Activated CD8-positive, alpha-beta memory T cell treated with anti-CD3 and anti-CD28 coated beads for 1 hour (primary cell): ENCODE measurements around the gene MTUS2.

ENCODE experiments used
- DNase-seq, 2 donors: peaks; one replicate each; pipeline ENCODE4 v3.0.0-alpha.2; 2020; ENCODE audit warnings: low read depth in 1 of 2; ENCODE audit errors: extremely low read depth in 1 of 2

Gene MTUS2

DNA sequence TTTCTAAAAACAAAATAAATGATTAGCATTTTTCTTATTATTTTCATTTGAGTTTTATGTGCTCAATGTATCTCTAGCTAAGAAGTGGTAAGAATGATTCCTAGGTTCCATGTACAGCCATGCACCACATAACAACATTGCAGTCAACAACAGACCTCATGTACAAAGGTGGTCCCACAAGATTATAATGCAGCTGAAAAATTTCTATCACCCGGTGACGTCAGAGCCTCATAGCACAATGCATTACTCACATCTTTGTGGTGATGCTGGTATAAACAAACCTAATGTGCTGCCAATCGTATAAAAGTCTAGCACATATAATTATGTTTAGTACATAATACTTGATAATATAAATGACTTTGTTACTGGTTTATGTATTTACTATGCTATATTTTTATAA lies 654.9 kb downstream of the MTUS2 start:
- DNase-seq = no peak

DNA sequence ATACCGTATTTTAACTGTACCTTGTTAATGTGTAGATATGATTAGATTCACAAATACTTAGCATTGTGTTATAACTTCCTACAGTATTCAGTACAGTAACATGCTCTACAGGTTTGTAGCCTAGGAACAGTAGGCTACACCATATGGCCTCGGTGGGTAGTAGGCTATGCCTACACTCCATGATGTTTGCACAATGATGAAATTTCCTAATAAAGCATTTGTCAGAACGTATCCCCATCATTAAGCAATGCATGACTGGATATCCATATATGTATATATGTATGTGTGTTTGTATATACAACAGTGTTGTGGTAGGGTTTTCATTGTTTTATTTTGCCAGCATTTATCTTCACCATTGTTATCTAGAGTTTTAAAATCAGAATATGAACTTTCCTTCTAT lies 655.9 kb downstream of the MTUS2 start:
- no peak for DNase-seq

DNA sequence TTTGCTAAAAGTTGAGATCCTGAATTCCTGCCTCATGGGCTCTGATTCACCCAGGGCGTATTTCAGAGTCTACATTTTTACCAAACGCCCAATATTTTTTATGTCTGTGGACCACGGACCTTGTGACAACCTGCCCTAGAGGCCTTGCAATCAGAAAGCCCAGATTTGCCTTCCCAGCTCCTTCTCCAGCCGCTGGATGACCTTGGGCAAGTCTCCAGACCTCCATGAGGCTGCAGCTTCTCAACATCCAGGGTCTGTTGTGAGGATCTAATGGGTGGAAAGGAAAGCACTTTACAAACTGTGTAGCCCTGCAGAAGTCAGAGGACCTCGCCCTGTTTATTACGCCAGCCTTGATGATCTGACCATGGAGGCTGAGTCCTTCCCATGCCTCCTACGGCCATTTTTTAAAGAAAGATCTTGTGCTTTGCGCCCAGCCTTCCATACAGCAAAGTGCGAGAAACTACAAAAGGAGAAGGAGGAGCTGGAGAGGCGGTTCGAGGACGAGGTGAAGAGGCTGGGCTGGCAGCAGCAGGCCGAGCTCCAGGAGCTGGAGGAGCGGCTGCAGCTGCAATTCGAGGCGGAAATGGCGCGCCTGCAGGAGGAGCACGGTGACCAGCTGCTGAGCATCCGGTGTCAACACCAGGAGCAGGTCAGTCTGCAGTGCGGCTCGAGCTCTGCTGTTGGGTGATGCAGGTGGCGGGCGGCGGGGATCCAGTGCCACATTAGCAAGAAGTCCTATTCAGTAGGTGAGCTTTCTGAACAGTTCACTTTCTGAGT lies 659.8 kb downstream of the MTUS2 start:
- no peak for DNase-seq

DNA sequence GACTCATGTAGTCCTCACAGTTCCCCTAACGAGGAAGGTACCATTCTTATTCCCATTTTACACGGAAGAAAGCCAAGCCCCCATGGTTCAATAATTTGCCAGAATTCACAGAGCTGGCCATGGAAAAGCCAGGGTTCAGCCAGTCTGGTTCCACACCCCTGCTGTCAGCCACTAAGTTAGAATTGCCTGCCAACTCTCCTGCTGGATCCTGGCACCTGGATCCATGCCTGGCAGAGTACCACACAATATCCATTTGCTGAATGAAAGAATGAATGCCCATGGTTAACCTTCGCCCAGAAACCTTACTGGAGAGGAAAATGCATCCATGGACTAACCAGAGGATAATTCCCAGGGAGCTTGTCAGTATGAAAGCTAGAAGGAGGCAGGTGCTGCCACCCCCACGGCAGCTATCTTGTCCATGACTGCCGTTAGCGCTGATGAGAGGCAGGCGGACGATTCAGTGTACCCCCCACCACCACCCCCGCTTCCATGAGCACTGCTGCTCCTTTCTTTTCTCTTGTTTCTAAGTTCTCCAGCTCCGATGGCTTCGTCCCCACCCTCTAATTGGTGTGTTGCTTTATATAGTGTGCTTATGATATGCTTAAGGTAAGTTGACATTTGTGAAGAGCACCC lies 660.9 kb downstream of the MTUS2 start:
- no peak for DNase-seq

DNA sequence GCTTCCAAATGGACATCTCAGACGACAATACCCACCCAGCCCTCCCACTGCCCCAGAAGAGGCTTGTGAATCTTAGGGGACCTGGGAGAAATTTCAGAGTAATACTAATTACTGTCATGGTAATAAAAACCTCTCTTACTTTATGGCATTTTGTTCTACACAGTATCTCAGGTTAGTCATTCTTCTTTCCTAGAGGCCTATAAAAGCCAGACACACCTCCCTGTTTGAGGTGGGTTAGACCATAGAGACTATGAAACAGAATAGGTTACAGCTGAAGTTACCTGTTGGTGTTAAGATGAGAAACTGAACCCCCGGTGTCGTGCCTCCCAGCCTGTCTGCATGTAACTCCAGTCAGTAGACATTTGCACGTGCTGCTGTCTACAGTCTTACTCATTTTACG lies 661.5 kb downstream of the MTUS2 start:
- DNase-seq = no peak

DNA sequence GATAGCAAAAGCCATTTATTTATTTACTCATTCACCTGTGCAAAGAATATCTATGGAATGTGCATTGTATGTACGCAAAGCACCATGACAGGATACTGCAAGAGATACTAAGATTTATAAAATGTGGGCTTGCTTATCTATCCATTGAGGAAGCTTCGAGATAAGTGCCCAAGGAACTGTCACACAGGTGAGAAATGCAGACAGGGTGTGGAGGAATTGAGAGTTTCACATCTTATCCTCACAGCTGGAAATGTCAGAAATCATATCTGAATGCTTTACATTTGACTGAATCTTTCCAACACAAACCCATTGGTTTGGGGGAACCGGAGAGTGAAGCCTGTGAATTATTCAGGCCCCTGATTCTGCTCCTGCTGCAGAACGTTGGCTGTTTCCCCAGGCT lies 662.4 kb downstream of the MTUS2 start:
- no peak for DNase-seq

DNA sequence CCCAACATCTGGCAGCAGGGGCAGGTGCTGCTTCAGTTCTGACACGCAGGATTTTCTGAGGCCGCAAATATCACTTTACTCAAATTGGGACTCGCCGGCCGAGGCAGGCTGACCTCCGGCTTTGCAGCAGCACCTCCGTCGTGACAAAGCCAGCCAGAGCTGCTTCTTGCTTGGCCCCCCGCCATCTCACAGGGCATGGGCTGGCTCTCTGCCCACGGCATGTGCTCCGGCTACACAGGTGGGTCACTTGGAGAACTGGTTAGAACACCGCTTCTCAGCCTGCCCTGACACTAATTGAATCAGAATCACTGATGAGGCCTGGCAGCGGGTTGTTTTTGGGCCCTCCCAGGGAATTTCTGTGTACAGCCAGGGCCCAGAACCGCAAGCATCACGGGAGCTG lies 663.1 kb downstream of the MTUS2 start:
- no peak for DNase-seq

DNA sequence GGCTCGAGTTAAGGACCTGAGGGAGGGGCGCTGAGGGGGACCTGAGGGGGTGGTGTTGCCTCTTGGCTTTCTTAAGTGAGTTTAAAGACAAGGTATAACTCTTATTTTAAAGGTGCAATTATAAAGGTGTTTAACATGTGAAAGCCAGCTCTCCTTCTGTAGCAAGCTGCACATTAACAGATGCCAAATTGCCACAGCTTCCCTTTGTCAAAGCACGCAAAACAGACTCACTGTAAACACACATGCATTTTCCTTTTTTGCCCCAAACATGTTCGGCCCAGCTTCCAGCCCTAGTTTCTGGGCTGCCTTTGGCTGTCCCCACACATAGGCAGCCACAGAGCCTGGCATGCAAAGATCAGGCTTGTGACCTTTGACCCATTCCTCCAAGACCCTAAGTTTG lies 663.5 kb downstream of the MTUS2 start:
- no peak for DNase-seq

DNA sequence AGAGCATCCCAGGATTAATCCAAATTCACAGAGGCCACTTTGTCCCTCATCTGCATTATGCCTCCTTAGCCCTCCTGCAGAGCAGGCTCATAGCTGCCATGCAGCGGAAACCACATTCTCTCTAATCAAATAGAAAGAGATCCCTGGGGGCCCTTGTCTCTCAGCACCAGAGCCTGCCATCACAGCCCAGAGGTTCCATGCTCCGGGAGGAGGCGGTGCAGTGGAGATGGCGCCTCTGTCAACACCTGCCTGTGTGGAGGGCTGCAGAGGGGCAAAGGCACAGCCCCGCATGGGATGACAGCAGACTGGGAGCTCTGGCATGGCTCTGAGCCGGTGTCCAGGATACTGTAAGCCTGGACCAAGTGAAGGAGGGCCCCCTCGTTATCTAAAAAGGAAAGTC lies 664.1 kb downstream of the MTUS2 start:
- no peak for DNase-seq

DNA sequence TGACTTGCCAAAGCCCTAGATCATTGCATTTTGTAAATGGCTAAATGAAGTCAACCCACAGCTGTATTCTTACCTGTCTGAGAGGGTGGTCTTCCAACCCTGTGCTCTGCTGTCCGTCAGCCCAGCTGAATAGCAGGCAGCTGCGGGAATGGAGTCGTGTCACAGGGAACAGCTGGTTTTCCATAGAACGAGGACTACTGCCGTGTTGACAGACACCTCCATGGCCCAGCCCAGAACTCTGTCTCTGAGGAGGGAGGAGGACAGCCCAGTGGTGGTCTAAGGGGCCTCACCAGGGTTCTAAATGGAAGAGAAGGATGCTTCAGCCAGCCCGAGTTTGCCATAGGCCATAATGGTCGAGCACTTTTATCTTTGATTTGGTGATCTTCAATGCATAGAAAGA lies 664.7 kb downstream of the MTUS2 start:
- DNase-seq = no peak

DNA sequence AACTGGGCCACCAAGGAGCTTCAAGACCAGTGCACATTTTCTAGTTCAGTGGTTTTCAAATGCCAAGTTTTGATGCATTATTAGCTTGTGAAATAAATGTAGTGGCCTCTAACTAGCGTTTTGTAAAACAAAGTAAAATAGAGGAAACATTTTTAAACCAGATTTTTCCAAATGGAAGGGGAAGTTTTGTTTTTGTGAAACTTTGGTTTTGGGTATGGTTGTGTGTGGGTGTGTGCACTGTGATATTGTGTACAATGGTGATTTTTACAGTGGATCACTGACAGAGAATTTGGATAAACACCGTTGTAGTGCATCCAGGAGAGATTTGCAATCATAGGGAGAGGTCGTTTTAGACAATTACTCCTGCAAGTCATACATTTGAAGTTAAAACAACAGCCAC lies 666.4 kb downstream of the MTUS2 start:
- no peak for DNase-seq

DNA sequence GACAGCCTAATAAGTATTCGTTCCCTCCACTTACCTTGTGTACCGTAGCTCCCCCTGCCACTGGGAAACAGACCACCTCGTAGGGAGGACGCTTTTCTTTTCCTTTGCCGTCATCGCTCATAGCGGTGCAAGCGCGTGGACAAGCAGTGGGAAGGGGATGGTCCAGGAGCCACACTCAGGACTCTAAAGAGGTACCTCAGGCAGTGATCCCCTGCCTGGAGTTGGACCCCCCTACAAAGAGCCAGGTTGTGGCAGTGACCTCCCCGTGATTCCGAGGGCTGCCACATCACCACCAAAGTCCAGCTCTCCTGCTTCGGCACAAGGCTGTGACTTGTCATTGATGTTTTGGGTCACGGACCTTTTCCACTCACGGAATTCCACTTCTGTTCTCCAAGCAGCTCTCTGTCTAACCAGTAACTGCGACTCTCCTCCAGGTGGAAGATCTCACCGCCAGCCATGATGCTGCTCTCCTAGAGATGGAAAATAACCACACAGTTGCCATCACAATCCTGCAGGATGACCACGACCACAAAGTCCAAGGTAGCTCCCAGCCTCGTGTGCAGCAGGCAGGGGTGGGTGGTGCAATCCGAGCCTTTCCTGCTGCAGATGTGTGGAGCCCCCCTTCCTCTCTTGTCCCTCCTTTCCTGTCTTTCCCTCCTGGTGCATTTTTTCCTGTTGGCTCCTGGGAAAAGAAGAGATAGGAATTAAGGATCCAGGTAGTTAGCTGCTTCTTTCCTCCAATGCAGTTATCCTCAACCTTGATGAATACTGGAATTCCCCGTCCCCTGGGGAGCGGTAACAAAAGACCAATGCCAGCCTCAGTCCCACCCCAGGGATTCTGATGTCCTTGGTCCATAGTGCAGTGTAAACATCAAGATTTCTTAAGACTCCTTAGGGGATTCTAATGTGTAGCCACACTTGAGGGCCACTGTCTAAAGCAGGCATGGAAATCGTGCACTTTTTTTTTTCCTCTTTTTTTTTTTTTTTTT lies 667.6 kb downstream of the MTUS2 start:
- DNase-seq = no peak

DNA sequence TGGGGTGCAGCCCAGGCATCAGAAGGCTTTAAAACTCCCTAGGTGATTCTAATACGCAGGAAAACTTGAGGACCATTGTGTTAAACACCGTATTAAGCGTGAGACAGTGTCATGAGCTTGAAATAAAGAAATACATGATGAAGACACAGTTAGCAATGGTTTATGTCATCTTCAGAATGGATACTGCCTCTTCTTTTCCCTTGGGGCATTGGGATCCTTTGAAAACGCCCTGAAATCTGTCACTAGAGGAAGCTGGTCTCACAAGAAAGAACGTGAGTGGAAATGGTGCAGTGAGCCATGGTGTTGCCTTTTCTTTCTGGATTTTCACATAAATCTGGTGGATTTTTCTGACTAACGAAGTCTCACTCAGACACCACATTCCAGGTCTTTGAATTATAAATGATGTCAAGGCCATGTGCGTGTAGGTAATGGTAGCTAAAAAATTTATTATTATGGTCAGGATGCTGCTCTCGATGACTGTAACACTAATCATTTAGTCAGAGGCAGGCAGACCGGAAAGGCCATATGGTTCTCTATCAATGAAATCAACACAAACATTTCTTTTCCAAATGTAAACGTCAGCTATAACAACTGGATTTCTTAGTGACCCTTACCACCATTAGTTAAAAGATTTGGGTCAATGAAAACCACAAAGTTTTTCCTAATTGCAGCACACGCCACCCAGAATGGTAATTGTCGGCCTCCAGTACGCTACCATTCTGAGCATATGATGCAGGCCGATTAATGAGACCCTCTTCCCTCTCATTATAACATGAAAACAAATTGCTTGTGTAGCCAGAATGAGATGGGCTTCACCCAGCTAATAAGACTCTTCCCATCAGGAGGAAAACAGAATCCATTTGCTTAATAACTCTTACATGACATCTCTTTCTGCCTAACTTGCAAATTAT lies 669.8 kb downstream of the MTUS2 start:
- no peak for DNase-seq

DNA sequence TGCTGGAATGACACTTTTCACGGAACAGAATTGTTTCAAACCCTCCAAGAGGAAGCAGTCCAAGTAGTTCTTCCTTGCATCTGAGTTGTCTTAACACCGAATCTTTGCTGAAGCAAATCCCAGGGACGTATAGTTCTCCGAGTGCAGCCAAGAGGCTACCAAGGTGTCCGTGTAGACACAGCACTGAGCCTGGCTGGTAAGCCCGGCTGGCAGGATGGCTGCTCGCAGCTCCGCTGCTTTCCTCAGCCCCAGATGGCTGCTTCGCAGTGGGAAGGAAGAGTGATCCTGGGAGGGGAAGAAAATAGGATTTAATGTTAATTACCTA lies 670.4 kb downstream of the MTUS2 start:
- no peak for DNase-seq

DNA sequence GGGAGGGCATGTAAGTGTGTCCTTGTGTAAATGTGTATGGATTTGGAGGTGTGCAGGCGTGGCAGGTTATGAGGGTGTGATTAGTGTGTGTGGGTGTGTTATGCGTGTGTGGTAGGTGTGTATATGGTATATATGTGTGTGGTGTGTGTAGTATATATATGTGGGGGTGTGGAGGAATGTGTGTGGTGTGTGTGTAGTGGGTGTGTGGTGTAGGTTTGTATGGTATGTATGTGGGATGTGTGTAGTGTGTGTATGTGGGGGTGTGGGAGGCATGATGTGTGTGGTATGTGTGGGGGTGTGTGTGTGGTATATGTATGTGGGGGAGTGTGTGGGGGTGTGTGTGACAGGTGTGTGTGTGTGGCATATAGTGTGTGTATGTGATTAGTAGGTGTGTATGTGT lies 671.1 kb downstream of the MTUS2 start:
- no peak for DNase-seq

DNA sequence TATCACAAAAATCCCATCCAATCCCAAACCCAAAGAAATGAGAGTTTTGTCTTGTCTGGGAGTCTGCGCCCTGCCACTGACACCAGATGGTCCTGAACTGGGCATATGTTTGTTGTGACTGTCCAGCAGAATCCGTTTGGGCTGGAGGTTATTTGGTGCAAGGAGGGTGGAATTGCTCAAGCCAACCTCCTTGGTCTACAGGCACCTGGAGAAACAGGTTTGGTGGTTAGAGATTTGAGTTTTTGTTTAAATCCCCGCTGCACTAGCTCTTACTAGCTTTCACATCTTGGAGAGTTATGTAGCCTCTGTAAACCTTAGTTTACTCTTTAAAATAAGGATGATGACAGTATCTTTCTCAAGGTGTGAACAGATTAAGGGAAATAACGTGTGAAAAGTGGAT lies 673.7 kb downstream of the MTUS2 start:
- DNase-seq = no peak

DNA sequence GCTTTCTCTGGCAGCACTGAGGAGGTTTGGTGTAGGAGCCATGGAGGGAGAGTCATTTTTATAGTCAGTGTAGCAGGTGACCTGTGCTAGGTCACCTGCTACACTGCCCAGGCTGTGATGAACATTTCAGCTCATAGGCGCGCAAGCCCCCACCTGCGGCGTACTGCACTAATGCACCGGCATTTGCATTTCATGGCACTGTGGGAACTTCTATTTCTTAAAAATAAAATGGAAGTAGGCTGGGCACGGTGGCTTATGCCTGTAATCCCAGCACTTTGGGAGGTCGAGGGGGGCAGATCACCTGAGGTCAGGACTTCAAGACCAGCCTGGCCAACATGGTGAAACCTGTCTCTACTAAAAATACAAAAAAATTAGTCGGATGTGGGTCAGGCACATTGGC lies 674.4 kb downstream of the MTUS2 start:
- no peak for DNase-seq

DNA sequence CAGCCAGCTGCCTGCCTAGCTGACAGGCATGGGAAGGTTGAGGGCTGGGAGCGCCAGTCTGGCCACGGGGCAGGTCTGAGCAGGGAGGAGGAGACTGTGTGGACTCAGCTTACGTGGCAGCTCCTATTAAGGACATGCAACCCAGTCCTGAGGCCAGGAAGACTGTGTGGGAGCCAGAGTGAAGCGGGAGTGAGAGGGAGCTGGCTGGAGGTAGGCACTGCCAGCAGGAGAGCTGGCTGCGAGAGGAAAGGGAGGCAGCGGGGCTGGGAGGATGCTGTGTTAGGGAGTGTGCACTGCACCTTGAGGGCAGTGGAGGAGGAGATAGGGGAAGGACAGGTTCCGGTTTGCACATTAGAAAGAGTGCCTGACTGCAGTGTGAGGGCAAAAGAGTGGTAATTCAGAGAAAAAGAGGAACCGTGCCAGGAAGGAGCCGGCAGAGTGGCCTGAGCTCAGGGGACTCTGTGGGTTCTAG lies 676.1 kb downstream of the MTUS2 start:
- no peak for DNase-seq

DNA sequence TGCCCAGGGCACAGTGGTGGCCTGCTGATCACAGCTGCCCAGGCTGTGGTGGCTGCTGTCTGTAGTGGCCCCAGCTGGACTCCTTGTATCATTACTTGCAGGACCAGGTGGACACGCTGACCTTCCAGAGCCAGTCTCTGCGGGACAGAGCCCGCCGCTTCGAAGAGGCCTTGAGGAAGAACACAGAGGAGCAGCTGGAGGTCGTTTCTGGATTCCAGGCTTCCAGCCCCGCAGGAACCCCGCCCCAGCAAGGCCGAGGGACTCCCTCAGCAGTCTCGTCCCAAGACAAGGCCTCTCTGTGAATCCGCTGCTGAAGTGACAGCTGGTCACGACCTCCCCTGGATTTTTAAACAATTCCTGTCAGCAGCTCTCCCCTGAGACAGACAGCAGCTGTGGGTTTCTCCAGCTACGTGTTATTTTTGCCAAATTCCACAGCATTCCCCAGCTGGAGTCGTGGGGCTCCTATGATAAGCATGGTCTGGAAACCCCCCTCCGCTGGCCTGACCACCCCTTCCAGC lies 677.1 kb downstream of the MTUS2 start:
- no peak for DNase-seq

DNA sequence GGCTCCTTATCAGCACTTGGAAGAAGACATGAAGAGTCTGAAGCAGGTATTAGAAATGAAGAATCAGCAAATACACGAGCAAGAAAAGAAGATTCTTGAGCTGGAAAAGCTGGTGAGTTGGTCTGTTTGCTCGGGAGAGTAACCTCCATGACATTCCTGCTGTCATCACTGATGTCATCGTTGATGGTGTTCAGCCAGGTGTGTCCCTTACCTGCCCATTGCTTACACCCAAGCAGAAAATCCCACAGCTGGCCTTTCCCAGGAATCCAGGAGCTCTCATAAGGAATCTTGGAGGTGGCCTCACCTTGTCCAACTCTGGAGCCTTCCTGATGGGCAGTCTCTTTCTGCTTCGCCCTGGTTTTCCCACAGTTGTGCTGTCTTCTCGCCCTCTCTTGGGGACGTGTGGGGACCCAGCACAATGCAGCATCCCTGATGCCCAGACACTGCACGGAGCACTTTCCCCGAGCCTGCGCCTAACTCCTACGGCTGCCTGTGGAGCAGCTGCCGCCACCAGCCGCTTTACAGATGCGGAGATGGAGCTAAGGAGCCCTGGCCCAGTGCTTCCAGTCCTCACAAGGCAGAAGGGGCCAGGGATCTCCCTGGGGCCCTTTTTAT lies 678.4 kb downstream of the MTUS2 start:
- DNase-seq = no peak
